IMR-90 (cell line): Measurements from ENCODE around the gene ACAP1.

Experiments
- BHLHE40 ChIP-seq: fragments of 150-350 bp; IDR thresholded peaks from 2 replicates; pipeline ENCODE4 v1.6.1; 2016; ENCODE audit warnings: mild to moderate bottlenecking, low read depth, low read length
- CEBPB ChIP-seq: IDR thresholded peaks from 2 replicates; pipeline ENCODE4 v1.6.1; 2012; ENCODE audit warnings: low read depth, low read length, improper control_type of control experiment
- CHD1 ChIP-seq: IDR thresholded peaks from 2 replicates; pipeline ENCODE4 v1.6.1; 2012; ENCODE audit warnings: low read depth, low read length, improper control_type of control experiment
- MAFK ChIP-seq: IDR thresholded peaks from 2 replicates; pipeline ENCODE4 v1.6.1; 2012; ENCODE audit warnings: low read depth, low read length, improper control_type of control experiment
- MAZ ChIP-seq: IDR thresholded peaks from 2 replicates; pipeline ENCODE4 v1.6.1; 2012; ENCODE audit warnings: low read depth, mild to moderate bottlenecking, low read length, improper control_type of control experiment, moderate library complexity, borderline replicate concordance
- MXI1 ChIP-seq: IDR thresholded peaks from 2 replicates; pipeline ENCODE4 v1.6.1; 2012; ENCODE audit warnings: low read depth, mild to moderate bottlenecking, low read length, moderate library complexity, borderline replicate concordance
- NFE2L2 ChIP-seq: fragments of 150-350 bp; IDR thresholded peaks from 2 replicates; pipeline ENCODE4 v1.6.1; 2016; ENCODE audit warnings: low read depth, mild to moderate bottlenecking, low read length
- POLR2A ChIP-seq: IDR thresholded peaks from 2 replicates; pipeline ENCODE4 v1.6.1; 2012; ENCODE audit warnings: mild to moderate bottlenecking, low read depth, low read length
- RCOR1 ChIP-seq: IDR thresholded peaks from 2 replicates; pipeline ENCODE4 v1.6.1; 2012; ENCODE audit warnings: mild to moderate bottlenecking, low read length, improper control_type of control experiment; ENCODE audit not compliant: insufficient replicate concordance
- TF ChIP-seq, protein P1 (sequence below): fragments of 150-350 bp; IDR thresholded peaks from 2 replicates; pipeline ENCODE4 v1.6.1; 2017; ENCODE audit warnings: mild to moderate bottlenecking, antibody characterized with exemption, low read length, low read depth
- TF ChIP-seq, protein P2 (sequence below): conservative IDR thresholded peaks from 2 replicates; pipeline ENCODE4 v1.5.1; 2012; ENCODE audit warnings: mild to moderate bottlenecking, low read depth, low read length, improper control_type of control experiment

DNA sequence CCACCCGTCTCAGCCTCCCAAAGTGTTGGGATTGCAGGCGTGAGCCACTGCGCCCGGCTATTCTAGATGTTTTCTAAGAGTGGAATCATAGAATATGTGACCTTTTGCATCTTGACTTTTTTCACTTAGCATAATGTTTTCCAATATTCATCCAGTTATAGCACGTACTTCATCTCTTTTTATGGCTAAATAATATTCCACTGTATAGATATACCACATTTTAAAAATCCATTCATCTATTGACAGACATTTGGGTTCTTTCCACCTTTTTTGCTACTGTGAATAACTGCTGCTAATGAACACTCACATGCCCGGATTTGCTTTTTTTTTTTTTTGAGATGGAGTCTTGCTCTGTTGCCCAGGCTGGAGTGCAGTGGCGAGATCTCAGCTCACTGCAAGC is 32.1 kb upstream of the ACAP1 start:
- TF ChIP-seq MAZ (no peak), RCOR1 (no peak), CHD1 (no peak), BHLHE40 (no peak), MXI1 (no peak), POLR2A (no peak), MAFK (no peak), CEBPB (no peak), NFE2L2 (no peak)
- TF ChIP-seq, protein P1, sequence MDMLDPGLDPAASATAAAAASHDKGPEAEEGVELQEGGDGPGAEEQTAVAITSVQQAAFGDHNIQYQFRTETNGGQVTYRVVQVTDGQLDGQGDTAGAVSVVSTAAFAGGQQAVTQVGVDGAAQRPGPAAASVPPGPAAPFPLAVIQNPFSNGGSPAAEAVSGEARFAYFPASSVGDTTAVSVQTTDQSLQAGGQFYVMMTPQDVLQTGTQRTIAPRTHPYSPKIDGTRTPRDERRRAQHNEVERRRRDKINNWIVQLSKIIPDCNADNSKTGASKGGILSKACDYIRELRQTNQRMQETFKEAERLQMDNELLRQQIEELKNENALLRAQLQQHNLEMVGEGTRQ, result no peak
- TF ChIP-seq, protein P2, sequence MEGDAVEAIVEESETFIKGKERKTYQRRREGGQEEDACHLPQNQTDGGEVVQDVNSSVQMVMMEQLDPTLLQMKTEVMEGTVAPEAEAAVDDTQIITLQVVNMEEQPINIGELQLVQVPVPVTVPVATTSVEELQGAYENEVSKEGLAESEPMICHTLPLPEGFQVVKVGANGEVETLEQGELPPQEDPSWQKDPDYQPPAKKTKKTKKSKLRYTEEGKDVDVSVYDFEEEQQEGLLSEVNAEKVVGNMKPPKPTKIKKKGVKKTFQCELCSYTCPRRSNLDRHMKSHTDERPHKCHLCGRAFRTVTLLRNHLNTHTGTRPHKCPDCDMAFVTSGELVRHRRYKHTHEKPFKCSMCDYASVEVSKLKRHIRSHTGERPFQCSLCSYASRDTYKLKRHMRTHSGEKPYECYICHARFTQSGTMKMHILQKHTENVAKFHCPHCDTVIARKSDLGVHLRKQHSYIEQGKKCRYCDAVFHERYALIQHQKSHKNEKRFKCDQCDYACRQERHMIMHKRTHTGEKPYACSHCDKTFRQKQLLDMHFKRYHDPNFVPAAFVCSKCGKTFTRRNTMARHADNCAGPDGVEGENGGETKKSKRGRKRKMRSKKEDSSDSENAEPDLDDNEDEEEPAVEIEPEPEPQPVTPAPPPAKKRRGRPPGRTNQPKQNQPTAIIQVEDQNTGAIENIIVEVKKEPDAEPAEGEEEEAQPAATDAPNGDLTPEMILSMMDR, result no peak
